HEK293 (cell line): ENCODE results near the gene MRPL18.

Source experiments
- CTCF ChIA-PET: fragments of 350-600 bp; formaldehyde crosslinking; extraction: SDS; loops from one replicate; lab custom pipeline; 2021; ENCODE audit warnings: antibody characterized with exemption; lab: Yijun Ruan, JAX
- POLR2A ChIA-PET: fragments of 300-600 bp; formaldehyde crosslinking; extraction: SDS; loops from one replicate; lab custom pipeline; 2020; ENCODE audit warnings: antibody characterized with exemption, inconsistent platforms; lab: Yijun Ruan, JAX
- H3K27ac ChIP-seq: fragments of 200-500 bp; sonication (Bioruptor generic); 2 replicates; pipeline ENCODE4 v1.5.1; 2014; ENCODE audit warnings: low read depth, low read length, control low read depth, inconsistent platforms; ENCODE audit errors: extremely low read depth
- H3K36me3 ChIP-seq, 2 experiments: fragments of 200-500 bp in 1 of 2; sonication (Bioruptor generic) in 1 of 2; 1 replicate in 1 of 2; 2 replicates in 1 of 2; pipeline ENCODE4 v1.5.1; 2014 to 2017; ENCODE audit warnings: inconsistent platforms in 2 of 2, low read length in 2 of 2; ENCODE audit not compliant: control insufficient read depth in 2 of 2, insufficient read depth in 1 of 2
- H3K4me1 ChIP-seq: fragments of 200-500 bp; sonication (Bioruptor generic); 2 replicates; pipeline ENCODE4 v1.5.1; 2014; ENCODE audit warnings: mild to moderate bottlenecking, low read length, inconsistent platforms; ENCODE audit not compliant: control insufficient read depth, insufficient read depth
- H3K4me3 ChIP-seq: 2 replicates; pipeline ENCODE4 v1.5.1; 2011; ENCODE audit warnings: low read depth, mild to moderate bottlenecking, control low read depth, low read length, moderate library complexity
- H3K9me3 ChIP-seq: fragments of 200-500 bp; sonication (Bioruptor generic); 2 replicates; pipeline ENCODE4 v1.5.1; 2014; ENCODE audit warnings: low read depth, low read length, inconsistent platforms; ENCODE audit not compliant: control insufficient read depth, insufficient read depth
- IKZF3 ChIP-seq: fragments of 450-650 bp; IDR thresholded peaks from 2 replicates; pipeline ENCODE4 v1.5.0; 2018; ENCODE audit warnings: missing biosample characterization, mild to moderate bottlenecking, missing genetic modification characterization, moderate library complexity
- INSM2 ChIP-seq: fragments of 450-650 bp; formaldehyde crosslinking; IDR thresholded peaks from 2 replicates; pipeline ENCODE4 v1.5.1; 2016; ENCODE audit warnings: missing biosample characterization, missing genetic modification characterization
- KLF7 ChIP-seq: fragments of 450-650 bp; formaldehyde crosslinking; IDR thresholded peaks from 2 replicates; pipeline ENCODE4 v1.5.1; 2016; ENCODE audit warnings: missing biosample characterization, missing genetic modification characterization, borderline replicate concordance
- SCRT2 ChIP-seq: fragments of 450-650 bp; formaldehyde crosslinking; IDR thresholded peaks from 2 replicates; pipeline ENCODE4 v1.5.1; 2016; ENCODE audit warnings: missing biosample characterization, missing genetic modification characterization
- TRIM28 ChIP-seq: IDR thresholded peaks from 2 replicates; pipeline ENCODE4 v1.6.1; 2011; ENCODE audit warnings: low read length, control low read depth, borderline replicate concordance
- TSHZ1 ChIP-seq: fragments of 450-650 bp; formaldehyde crosslinking; IDR thresholded peaks from 2 replicates; pipeline ENCODE4 v1.5.1; 2016; ENCODE audit warnings: missing biosample characterization, missing genetic modification characterization, borderline replicate concordance
- ZFP3 ChIP-seq: fragments of 450-650 bp; formaldehyde crosslinking; IDR thresholded peaks from 2 replicates; pipeline ENCODE4 v1.5.1; 2016; ENCODE audit warnings: low read depth, missing biosample characterization, missing genetic modification characterization
- ZNF132 ChIP-seq: fragments of 450-650 bp; formaldehyde crosslinking; IDR thresholded peaks from 2 replicates; pipeline ENCODE4 v1.5.1; 2017; ENCODE audit warnings: missing biosample characterization, missing genetic modification characterization, borderline replicate concordance
- ZNF221 ChIP-seq: fragments of 450-650 bp; formaldehyde crosslinking; IDR thresholded peaks from 2 replicates; pipeline ENCODE4 v1.5.1; 2017; ENCODE audit warnings: missing biosample characterization, missing genetic modification characterization, borderline replicate concordance
- ZNF248 ChIP-seq: fragments of 450-650 bp; formaldehyde crosslinking; IDR thresholded peaks from 2 replicates; pipeline ENCODE4 v1.5.1; 2017; ENCODE audit warnings: missing biosample characterization, missing genetic modification characterization
- ZNF311 ChIP-seq: fragments of 450-650 bp; formaldehyde crosslinking; IDR thresholded peaks from 2 replicates; pipeline ENCODE4 v1.5.1; 2017; ENCODE audit warnings: missing biosample characterization, missing genetic modification characterization, borderline replicate concordance
- ZNF48 ChIP-seq: fragments of 450-650 bp; formaldehyde crosslinking; IDR thresholded peaks from 2 replicates; pipeline ENCODE4 v1.5.1; 2016; ENCODE audit warnings: missing biosample characterization, missing genetic modification characterization
- ZNF518A ChIP-seq: fragments of 450-650 bp; formaldehyde crosslinking; conservative IDR thresholded peaks from 2 replicates; pipeline ENCODE4 v1.5.1; 2016; ENCODE audit warnings: low read depth, missing biosample characterization, missing genetic modification characterization
- ZNF548 ChIP-seq: fragments of 450-650 bp; formaldehyde crosslinking; IDR thresholded peaks from 2 replicates; pipeline ENCODE4 v1.5.1; 2016; ENCODE audit warnings: missing biosample characterization, missing genetic modification characterization
- ZNF555 ChIP-seq: fragments of 450-650 bp; formaldehyde crosslinking; conservative IDR thresholded peaks from 2 replicates; pipeline ENCODE4 v1.5.1; 2017; ENCODE audit warnings: missing biosample characterization, mild to moderate bottlenecking, missing genetic modification characterization, inconsistent platforms
- ZNF629 ChIP-seq: fragments of 450-650 bp; formaldehyde crosslinking; IDR thresholded peaks from 2 replicates; pipeline ENCODE4 v1.5.1; 2017; ENCODE audit warnings: missing biosample characterization, missing genetic modification characterization
- ZNF670 ChIP-seq: fragments of 450-650 bp; formaldehyde crosslinking; IDR thresholded peaks from 2 replicates; pipeline ENCODE4 v1.5.1; 2016; ENCODE audit warnings: missing biosample characterization, missing genetic modification characterization, low read depth
- ZSCAN18 ChIP-seq: fragments of 450-650 bp; formaldehyde crosslinking; IDR thresholded peaks from 2 replicates; pipeline ENCODE4 v1.5.1; 2016; ENCODE audit warnings: missing biosample characterization, missing genetic modification characterization
- ZSCAN4 ChIP-seq: fragments of 450-650 bp; formaldehyde crosslinking; IDR thresholded peaks from 2 replicates; pipeline ENCODE4 v1.5.1; 2017; ENCODE audit warnings: missing biosample characterization, missing genetic modification characterization
- ZSCAN5A ChIP-seq: fragments of 450-650 bp; formaldehyde crosslinking; IDR thresholded peaks from 2 replicates; pipeline ENCODE4 v1.5.1; 2016; ENCODE audit warnings: missing biosample characterization, missing genetic modification characterization

The MRPL18 gene

GRCh38 chr6:159821726-159822125 lies 31.5 kb downstream of the MRPL18 start:
- Histone ChIP-seq H3K27ac (no peak overlapping the region), H3K4me1 (no peaks in the 10 kb centered on the region), H3K4me3 (no peak overlapping the region), H3K36me3 (no peaks in the 10 kb centered on the region), H3K9me3 (no peaks in the 10 kb centered on the region)
- TF ChIP-seq ZSCAN4 (tag by site-specific recombination) (no peak), ZNF48 (tag by site-specific recombination) (no peak), ZSCAN5A (no peak), SCRT2 (tag by site-specific recombination) (no peak), INSM2 (tag by site-specific recombination) (no peak), IKZF3 (no peak), ZSCAN18 (tag by site-specific recombination) (no peak), ZNF248 (tag by site-specific recombination) (no peak), ZNF221 (tag by site-specific recombination) (no peak), TSHZ1 (no peak), ZNF670 (tag by site-specific recombination) (no peak), ZNF311 (tag by site-specific recombination) (no peak), KLF7 (tag by site-specific recombination) (no peak), TRIM28 (no peak), ZNF629 (tag by site-specific recombination) (no peak), ZNF518A (tag by site-specific recombination) (no peak), ZNF132 (tag by site-specific recombination) (no peak), ZNF555 (tag by site-specific recombination) (no peak), ZNF548 (no peak), ZFP3 (tag by site-specific recombination) (no peak)
- CTCF ChIA-PET = no interaction called here
- POLR2A ChIA-PET = interaction anchor here (1.6 kb wide), 1 partner anchor 31 kb away, joined by 5 read pairs; the partner anchor contains the start of gene MRPL18
